HUDEP-2 (cell line): ENCODE results near the gene PLIN4.

ENCODE experiments used
- DNase-seq, 76 experiments: peaks; one replicate each; lab custom pipeline; 2025; ENCODE audit not compliant: unreplicated experiment in 76 of 76; lab: John Stamatoyannopoulos, UW

PLIN4 gene

DNA sequence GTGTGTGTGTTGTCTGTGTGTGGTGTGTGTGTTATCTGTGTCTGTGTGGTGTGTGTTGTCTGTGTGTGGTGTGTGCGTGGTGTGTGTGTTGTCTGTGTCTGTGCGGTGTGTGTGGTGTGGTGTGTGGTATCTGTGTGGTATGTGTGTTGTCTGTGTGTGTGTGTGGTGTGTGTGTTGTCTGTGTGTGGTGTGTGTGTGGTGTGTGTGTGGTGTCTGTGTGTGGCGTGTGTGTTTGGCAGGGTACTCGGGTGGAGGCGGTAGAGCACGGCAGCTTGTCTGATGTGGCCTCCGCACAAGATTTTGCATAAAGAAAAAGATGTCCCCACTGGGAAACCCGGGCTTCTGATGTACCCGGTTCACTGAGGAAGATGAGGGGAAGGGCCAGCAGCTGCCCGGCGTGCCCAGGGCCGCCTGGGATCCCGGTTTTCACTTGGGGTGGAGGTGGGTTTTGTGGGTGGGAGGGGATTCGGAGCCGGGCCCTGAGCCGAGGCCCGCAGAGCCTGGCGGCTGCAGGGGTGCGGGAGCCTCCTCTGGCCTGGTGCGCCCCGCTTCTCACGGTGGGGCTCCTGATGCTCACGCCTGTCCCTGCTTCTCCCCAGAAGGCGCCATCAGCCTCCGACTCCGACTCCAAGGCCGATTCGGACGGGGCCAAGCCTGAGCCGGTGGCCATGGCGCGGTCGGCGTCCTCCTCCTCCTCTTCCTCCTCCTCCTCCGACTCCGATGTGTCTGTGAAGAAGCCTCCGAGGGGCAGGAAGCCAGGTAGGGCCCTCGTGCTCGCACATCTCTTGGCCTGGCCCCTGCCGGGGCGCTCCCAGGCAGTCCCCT is 25.0 kb downstream of the PLIN4 start:
- no peak for DNase-seq

DNA sequence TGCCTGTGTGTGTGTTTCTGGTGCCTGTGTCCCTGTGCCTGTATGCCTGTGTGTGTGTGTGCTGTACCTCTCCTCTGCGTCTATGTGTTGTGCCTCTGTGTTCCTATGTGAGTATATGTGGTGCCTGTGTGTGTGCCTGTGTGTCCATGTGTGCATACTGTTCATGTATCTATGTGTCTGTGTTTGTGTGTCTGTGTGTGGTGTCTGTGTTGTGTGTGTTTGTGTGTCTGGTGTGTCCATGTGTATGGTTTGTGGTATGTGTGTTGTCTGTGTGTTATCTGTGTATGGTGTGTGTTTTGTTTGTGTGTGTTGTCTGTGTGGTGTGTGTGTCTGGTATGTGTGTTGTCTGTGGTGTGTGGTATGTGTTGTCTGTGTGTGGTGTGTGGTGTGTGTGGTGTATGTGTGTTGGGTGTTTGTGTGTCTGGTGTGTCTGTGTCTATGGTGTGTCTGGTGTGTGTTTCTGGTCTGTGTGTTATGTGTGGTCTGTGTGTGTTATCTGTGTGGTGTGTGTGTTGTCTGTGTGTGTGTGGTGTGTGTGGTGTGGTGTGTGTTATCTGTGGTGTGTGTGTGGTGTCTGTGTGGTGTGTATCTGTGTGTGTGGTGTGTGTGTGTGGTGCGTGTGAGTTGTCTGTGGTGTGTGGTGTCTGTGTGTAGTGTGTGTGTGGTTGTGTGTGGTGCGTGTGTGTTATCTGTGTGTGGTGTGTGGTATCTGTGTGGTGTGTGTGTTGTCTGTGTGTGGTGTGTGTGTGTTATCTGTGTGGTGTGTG is 25.8 kb downstream of the PLIN4 start:
- no peak for DNase-seq

DNA sequence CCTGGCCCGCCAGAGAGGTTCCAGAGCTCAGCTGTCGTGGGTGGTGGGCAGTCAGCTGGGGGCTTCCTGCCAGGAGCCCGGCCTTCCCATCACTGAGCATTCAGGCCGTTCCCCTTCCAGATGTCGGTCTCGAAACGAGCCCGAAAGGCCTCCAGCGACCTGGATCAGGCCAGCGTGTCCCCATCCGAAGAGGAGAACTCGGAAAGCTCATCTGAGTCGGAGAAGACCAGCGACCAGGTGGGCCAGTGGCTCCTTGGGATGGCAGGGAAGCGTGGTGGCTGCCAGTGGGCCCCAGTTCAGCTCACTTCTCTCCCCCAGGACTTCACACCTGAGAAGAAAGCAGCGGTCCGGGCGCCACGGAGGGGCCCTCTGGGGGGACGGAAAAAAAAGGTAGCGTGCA is 26.8 kb downstream of the PLIN4 start:
- DNase-seq, result no peak

DNA sequence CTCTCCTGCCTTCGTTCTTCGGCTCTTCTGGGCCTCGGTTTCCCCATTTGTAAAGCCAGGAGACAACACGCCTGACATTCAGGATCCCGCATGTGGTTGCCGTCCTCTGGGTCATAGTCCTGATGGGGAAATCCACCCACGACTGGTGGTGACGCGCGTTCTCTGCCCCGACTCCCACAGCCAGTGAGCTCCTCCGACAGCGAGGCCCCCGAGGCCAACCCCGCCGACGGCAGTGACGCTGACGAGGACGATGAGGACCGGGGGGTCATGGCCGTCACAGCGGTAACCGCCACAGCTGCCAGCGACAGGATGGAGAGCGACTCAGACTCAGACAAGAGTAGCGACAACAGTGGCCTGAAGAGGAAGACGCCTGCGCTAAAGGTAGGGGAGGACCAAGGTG is 29.8 kb downstream of the PLIN4 start:
- DNase-seq, result no peak

DNA sequence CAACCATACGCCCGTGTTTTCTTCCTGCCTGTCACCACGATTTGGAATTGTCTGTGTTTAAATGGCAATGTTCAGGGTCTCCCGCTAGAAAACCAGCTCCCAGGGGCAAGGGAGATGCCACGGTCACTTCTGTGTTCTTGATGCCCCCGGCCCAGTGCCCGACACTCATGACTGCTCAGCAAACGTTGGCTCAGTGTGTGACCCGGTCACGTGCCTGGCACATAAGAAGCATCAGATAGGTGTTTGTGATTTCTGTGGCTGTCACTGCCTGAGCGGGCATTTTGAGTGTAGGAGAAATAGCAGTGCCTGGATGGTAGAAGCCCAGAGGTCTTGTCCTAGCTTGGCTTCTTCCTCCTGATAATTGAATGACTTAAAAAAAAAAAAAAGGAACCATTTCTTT is 30.7 kb downstream of the PLIN4 start:
- DNase-seq, result no peak

DNA sequence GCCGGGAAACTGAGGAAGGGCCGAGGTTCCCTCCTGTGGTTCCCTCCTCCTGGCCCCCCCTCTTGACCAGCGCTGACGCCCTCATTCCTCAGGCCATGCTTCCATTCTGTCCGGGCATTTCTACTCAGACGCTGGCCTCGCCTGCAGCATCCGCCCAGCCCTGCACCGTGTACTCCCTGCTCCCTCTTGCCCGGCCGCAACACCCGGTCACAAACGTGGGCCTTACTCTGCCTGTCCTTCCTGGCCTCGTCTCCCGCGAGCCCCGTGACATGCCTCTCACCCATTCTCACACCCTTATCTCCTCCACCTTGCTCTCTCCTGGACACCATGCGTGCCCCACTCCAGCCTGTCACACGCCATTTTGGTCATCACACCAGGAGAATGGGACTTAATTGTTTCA is 34.9 kb downstream of the PLIN4 start:
- no peak for DNase-seq

DNA sequence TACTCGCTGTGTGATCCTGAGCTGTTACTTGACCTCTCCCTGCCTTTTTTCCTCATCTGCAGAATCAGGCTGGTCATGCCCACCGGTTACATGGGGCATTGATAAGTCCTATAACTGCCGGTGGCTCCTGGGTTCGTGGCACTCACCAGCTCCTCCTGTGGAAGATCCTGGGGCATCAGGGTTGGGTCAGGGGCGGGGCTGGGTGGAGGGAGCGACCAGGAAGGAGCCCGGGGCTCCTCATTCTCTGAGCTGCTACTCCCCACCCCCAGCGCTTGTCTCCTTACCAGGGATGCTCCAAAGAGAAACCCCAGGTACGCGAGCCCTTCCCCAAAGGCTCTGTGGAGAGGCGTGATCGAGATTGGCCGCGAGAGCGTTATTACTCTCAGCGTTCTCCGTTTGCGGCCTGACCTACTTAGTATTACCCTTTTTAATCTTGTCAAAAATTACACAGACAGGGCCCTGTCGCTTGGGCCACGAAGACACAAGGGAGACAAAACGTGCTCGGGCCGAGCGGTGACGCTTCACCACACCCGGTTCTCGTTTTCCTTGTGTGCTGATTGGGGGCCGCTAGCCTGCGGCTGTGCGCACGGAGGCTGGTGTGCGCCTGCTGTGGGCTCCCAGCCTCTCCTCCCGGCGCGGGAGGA is 35.4 kb downstream of the PLIN4 start:
- DNase-seq, result no peak

DNA sequence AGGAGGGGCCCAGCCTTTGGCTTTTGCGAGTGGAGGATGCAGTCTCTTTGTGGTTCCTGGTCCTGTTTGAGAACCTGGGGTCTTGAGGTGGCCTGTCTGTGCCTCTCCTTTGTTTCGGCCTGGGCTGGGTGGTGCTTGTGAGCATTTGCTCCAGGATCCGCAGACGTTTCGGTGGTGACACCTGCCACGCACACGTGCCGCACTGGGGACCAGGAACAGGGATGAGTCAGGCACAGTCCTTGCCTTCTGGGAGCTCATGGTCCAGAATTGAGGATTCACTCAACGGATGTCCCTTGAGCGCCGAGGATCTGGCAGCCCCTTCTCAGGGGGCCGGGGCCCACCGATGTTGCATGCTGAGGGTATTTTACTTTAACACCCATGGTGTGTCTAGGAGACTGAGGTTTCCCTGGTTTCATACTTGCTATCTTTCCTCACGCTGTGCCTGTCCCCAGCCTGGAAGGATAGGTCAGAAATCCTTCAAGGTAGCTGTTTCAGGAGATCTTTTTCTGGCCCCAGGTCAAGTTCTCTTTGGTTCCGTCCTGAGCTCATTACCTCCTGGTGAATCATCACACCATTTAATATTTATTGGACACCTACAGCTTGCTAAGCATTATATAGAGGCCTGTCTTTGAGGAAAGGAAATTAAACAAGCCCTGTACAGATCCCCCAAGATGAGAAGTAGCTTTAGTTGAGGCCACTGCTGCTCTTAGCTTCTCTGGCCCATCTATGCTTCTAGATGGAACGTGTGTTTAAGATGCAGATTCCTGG is 41.1 kb downstream of the PLIN4 start:
- DNase-seq, result no peak

DNA sequence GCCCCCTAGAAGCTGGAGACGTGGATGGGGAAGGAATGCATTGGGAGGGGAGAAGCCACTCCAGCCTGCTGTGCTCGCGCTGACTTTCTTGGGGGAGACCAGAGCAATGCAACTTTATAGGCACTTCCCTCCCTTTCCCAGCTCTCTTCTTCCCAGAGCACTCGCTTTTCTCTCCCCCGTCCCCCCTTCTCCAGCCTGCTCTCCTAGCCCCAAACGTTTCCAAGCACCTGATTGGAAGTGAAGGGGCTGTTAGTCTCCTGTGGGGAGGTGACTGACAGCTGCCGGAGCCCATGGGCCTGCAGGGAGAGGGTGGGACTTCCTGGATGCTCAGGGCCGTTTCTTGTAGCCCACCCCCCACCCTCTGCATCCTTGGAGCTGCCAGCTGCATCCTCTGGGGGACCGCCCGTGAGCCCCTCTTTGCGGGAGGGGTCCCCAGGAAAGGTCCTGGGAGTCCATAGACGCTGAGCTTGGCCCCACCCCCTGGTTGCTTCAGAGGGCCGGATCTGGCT is 43.7 kb downstream of the PLIN4 start:
- DNase-seq, result no peak

DNA sequence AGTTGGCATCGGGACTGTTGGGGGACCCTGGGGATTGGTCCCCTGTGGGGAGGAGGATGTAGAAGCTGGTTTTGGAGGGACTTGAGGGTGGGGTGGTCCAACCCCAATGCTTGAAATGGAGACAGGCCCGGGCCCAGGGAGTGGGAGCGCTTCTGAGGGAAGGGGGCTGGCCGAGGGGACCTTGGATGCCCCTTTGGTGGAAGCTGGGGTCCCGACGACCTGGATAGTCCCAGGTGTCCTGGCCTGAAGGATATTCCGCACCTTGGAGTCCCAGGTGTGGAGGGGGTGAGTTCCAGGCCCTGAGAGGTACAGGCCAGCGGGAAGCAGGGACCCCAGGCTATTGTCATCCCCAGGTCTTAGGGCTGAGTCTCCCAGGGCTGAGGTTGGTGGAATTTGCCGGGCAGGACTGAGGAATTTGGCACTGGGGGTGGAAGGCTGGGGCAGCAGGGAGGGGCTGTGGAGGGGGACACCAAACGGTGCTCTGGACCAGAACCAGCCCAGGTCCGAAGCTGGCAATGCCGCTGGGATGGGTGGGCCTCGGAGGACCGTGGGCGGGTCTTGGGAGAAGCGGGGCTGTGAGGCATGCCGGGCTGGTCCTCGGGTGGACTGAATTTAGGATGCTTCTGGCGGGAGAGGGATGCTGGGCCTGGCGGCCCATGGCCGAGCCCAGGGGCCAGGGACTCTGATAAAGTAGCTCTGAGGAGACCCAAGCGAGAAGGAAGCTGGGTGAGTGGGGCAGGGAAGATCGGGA is 44.3 kb downstream of the PLIN4 start:
- DNase-seq, result no peak

DNA sequence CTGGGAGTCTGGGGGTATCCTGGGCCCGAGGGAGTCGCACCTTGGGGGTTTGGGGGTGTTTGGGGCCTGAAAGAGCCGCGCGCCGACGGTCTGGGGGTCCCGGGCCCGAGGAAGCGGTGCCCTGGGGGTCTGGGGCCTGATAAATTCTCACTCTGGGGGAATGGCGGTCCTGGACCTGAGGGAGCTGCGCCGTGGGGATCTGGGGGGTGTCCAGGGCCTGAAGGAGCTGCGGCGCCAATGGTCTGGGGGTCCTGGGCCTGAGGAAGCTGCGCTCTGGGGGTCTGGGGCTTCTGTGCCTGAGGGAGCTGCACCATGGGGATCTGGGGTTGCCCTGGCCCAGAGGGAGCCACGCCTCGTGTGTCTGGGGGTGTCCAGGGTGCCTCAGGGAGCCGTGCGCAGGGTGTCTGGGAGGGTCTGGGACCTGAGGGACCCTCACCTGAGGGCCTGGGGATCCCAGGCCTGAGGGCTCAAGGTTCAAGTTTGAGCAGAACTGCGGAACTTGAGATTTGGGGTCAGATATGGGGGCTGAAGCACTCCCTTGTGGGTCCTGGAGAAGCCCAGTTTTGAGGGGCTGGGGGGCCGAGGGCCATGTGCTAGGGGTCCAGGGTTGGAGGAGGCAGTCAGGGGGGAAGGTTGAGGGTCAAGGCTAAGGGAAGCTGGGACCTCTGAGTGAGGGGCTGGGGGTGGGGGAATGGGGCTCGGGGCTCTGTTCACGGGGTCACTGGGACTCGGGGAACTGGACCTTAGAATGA is 45.1 kb downstream of the PLIN4 start:
- DNase-seq, result no peak

DNA sequence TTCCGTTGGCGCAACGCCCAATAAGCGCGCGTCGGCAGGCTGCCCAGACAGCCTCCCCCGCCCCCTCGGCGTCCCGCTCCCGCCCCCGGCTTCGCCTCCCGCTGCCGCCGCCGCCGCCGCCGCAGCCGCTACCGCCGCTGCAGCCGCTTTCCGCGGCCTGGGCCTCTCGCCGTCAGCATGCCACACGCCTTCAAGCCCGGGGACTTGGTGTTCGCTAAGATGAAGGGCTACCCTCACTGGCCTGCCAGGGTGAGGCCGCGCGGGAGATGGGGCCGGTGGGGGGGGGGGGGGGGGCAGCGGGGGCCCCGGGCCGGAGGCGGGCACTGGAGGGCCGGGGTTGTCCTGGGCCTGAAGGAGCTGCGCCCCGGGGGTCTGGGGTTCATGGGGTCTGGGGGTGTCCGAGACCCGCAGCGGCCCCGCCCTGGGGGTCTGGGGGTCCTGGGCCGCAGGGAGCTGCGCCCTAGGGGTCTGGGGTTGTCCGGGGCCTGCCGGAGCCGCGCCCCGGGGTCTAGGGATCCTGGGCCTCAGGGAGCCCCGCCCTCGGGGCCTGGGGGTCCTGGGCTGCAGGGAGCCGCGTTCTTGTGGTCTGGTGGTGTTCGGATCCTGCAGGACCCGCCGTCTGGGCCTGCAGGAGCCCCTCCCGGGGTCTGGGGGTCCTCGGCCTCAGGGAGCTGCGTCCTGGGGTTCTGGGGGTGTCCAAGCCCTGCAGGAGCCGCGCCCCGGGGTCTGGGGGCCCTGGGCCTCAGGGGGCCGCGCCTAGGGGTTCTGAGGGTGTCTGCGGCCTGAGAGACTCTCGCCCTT is 45.9 kb downstream of the PLIN4 start, which contains the start of gene HDGFL2:
Gene HDGFL2, plus strand, starts transcription at position 124 of the 801 bp plus-strand sequence. Its CDS starts 54 bp downstream, at position 178.
- DNase-seq, result peak in 1 of 76 experiments; percentile 65

DNA sequence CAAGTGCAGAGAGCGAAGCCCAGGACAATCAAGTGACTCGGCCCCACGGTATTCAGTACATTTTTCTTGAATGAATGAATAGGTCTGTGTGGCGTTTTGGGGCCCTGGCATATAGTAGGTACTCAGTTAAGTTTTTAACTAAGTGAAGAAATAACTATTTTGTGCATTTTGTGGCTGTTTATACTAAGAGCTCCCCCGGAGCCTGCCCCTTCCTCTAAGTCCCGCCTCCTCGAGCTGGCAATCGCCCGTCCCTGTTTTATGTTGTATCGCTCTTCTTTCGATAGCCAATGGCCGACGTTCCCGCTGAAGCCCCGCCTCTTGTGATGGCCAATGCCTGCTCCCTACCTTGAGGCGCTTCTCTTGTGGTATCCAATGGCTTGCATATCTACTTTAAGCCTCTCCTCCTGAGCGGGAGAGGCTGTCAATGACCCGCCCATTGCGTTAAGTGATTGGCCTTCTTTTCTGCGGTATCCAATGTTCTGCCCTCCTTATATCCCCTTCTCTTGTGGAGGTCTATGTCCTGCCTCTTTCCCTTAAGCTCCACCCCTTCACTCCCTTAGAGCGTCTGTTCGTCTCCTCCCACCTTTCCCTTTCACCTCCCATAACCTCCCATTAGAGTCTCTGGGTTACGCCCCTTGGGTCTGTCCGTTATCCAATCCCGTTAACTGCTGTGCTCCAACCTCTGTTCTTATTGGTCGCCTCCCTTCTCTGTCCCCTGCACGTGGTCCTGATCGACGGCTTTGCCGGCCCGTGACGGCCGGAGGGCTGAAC is 46.7 kb downstream of the PLIN4 start:
- peak in 75 of 76 experiments; percentile 96 to 100 (median 100) for DNase-seq

DNA sequence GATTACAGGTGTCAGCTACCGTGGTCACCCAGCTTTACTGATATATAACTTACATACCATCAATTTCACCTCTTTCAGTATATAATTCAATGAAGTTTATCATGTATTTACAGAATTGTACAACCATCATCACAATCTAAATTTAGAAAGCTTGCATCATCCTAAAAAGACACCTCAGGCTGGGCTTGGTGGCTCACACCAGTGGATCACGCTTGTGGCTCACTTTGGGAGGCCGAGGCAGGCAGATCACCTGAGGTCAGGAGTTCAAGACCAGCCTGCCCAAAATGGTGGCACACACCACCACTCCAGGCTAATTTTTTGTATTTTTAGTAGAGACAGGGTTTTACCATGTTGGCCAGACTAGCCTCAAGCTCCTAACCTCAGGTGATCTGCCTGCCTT is 50.5 kb downstream of the PLIN4 start:
- no peak for DNase-seq

DNA sequence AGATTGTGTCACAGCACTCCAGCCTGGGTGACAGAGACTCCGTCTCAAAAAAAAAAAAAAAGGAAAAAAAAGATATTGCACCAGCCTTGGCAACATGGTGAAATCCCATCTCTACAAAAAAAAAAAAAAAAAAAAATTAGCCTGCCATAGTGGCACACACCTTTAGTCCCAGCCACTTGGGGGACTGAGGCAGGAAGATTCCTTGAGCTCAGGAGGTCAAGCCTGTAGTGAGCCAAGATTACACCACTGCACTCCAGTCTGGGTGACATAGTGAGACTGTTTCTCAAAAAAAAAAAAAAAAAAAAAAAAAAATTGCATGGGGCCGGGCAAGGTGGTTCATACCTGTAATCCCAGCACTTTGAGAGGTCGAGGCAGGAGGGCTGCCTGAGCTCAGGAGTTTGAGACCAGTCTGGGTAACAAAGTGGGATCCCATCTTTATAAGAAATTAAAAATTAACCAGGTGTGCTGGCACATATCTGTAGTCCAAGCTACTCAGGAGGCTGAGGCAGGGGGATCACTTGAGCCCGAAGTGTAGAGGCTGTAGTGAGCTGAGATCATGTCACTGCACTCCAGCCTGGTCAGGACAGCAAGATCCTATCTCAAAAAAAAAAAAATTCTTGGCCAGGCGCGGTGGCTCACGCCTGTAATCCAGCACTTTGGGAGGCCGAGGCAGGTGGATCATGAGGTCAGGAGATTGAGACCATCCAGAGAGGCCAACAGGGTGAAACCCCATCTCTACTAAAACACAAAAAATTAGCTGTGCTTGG is 53.3 kb downstream of the PLIN4 start:
- no peak for DNase-seq

DNA sequence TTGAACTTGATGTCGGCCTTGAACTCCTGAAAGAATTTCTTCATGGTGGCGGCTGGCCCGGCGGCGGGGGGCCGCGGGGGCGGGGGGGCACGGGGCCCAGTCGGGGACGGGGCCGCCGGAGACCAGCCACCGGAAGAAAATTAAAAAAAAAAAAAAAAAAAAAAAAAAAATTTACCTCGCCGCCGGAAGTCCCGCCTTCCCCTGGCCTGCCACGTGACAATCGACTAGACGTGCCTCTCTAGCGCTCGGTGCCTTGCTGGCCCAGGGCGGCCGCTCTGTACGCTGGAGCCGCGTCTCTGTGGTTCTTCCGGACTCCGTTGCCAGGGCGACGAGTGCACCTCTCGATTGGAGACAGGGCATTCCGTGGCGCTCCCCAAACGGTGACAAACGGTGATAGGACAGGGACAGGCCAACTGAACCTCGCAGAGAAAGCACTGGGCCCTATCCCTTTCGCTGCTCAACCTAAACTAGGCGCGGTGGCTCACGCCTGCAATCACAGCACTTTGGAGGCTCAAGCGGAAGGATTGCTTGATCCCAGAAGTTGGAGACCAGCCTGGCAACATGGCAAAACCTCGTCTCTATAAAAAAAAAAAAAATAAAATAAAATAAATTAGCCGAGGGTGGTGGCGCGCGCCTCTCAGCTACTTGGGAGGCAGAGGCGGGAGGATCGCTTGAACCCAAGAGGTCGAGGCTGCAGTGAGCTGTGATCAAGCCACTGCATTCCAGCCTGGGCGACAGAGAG is 60.5 kb downstream of the PLIN4 start, which contains the start of gene UBXN6:
Gene UBXN6, minus strand, starts transcription at position 141 of the 742 bp plus-strand sequence. Its CDS starts 97 bp downstream, at position 44.
- DNase-seq, result peak in 75 of 76 experiments; percentile 96 to 100 (median 99)
